Activated T-cell treated with anti-CD3 and anti-CD28 coated beads, Interleukin-2, amount 50 U/mL, for 1 hour (primary cell): ENCODE data around the gene CYTH1.
"Not testable (repeated sequence)": the region's sequence is repeated elsewhere in the genome, so short reads cannot be mapped to it uniquely, and the experiment has no call there.

ENCODE experiments used
- DNase-seq: peaks from one replicate; pipeline ENCODE4 v3.0.0-alpha.2; 2020

Gene CYTH1

DNA sequence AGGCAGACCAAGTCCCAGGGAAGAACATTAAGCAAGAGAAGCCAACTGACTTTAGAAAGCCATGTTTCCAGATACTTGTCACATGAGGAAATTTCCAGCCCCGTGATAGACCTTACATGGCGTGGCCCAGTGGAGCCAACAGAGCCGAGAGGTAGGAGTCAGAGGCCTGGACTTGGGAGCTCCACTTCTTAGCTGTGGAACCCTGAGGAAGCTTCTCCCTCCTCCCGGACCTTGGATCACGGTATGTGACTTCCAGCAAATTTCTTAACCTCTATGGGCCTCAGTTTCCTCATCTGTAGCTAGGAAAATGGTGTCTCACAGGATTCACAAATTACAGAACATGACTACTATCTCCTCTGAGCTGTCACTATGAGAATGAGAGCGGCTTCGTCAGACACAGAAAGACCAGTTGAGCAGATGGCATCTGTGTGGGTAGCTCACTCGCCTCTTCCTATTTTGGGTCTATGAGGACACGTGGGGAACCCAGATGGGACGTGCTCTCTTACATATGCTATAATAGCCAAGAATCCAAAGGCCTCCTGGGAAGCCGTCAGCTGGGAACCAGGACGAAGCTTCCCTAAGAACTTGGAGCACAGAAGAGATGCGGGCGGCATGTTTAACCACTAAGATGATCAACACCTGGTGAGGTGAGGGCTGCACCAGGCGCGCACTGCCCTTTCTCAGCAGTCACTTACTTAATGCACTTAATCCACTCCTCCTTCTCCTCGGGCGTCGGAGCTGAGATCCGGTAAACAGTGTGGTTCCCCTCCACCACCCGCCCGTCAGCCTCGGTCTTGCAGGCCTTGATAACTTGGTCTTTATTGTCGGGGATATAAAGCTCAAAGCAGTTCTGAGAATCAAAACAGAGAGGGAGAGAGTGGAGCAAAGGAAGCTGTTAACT lies 102.3 kb downstream of the CYTH1 start:
- DNase-seq = no peak

GRCh38 chr17:78678711-78679110 lies 103.4 kb downstream of the CYTH1 start:
- no peak for DNase-seq

GRCh38 chr17:78678222-78678557 lies 103.9 kb downstream of the CYTH1 start:
- DNase-seq = no peak

GRCh38 chr17:78677303-78678221 lies 104.5 kb downstream of the CYTH1 start:
- DNase-seq = no peak

GRCh38 chr17:78676412-78677302 lies 105.4 kb downstream of the CYTH1 start:
- DNase-seq = peak; percentile 14

GRCh38 chr17:78675836-78676235 lies 106.2 kb downstream of the CYTH1 start:
- no peak for DNase-seq

DNA sequence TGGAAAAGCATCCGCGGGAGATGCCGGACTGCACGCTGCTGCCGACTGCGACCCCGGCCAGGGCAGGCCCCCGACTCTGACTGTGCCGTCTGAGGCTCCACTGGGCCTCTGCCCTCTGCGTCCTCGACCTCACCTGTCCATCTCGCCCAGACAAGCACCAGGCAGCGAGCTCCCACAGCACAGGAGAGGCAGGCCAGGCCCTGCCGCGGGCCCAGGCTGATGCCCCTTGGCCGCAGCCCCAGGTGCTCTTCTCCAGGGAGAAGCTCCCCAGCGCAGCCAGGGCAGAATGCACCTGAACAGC lies 106.8 kb downstream of the CYTH1 start:
- no peak for DNase-seq

- no peak for DNase-seq
These were observed 107.3 kb downstream of the CYTH1 start for GRCh38 chr17:78674595-78675315.

- DNase-seq = no peak
These were observed 107.9 kb downstream of the CYTH1 start for GRCh38 chr17:78674156-78674555.

DNA sequence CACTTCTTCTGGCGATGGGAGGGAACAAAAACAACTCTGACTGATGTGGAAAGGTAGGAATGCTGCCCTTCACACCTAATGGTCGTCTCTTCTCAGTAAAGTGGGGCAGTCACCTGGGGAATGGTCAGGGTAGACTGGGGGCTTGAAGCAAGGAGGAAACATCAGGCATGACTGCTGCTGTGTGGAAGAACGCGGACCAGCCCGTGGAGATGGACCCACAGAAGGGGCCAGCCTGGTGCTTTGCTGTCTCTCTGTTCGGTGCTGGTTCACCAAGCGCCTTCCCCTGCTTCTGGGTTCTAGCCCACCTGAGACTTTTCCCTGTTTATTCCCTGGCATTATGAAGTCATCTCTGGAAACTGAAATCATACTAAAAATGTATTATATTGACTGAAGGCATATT lies 108.7 kb downstream of the CYTH1 start:
- DNase-seq = no peak

DNA sequence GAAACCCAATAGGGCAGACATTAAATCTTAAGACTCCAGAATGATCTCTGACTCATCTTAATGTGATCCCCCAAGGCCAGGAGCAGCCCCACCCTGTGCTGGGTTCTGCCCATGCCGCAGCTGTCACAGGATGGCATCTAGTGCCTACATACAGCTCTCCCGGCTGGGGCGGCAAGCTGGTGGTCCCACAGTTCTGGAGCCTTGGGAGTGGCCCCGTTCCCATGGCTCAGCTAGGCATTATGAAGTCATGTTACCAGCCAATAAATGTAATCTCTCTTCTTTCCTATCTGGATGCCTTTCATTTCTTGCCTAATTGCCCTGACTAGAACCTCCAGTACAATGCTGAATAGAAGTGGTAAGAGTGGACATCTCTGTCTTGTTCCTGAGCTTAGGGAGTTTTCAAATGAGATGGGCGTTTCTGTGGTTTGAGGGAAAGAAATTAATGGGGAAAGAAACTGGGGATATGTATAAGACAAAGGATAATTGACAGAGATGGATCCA lies 109.2 kb downstream of the CYTH1 start:
- DNase-seq = no peak

GRCh38 chr17:78672005-78672404 lies 110.1 kb downstream of the CYTH1 start:
- no peak for DNase-seq

DNA sequence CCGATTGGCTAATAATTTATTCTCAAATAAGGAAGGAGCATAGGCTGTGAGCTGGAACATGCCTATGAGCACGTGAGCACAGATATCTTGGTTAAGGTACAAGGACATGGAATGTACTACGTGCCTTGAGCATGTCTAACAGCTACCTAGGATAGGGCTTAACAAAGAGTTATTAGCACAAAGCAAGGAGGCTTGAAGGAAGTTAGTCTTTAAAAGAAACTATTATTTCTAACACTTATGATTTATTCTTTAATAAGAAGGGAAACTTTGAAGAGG lies 110.4 kb downstream of the CYTH1 start:
- DNase-seq = not testable (repeated sequence)

DNA sequence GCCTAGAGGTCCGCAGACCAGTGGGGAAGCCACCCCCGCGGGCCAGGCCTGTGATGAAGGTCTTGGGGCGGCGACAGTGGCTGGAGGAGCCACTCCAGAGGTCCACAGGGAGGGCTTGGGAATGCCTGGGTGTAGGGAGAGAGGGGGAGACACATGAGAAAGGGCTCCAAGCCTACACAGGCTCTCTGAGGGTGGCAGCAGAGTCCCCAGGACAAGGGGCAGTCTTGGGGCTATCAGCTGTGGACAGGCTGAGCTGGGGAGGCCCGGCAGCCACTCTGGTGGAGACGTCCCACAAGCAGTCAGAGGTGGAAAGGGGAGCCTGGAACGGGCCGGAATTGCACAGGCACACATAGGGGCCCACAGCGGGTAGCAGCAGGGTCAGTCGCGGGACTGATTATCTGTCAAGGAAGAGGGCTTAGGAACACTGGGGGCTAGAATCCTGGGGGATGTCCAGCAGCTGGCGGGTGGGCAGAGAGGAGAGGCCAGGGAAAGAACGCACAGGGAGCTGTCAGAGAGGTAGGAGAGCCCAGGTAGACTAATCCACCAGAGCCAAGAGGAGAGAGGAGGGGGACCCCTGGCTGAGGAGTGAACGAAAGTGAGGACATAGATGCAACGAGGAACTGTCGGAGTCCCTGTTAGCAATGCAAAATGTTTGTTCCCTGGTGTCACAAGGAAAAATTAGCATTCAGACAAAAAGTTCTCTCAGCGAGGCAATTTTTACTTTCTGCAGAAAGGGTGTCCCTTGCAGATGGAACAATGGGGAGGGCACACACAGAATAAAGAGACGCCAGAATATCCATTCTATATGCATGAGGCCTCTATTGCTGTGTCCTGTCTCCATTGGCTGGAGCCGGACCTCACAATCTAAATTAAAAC lies 111.0 kb downstream of the CYTH1 start:
- DNase-seq = no peak

DNA sequence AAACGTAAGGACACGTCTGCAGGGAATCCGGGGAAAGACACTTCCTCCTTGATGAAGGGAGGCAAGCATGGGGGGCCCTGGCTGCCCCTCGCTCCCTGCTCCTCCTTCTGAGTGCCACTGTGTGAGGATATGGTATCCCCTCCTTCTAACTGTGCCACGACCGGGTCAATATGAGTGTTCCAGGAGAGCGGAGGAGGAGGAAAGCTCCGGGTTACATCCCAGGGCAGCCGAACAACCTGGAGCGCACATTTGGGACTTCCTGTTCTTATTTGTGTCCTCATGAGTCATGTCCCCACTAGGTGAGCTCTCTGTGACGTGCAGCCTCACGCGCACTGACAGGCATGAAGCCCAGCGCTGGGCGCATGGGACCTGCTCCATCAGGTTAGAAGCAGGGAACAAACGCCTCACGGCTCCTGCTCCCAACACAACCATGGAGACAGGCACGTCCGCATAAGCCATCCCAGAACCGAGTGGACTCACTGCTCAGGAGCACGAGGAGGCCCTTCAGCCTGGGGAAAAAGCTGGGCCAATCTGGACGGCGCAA lies 112.0 kb downstream of the CYTH1 start:
- no peak for DNase-seq

DNA sequence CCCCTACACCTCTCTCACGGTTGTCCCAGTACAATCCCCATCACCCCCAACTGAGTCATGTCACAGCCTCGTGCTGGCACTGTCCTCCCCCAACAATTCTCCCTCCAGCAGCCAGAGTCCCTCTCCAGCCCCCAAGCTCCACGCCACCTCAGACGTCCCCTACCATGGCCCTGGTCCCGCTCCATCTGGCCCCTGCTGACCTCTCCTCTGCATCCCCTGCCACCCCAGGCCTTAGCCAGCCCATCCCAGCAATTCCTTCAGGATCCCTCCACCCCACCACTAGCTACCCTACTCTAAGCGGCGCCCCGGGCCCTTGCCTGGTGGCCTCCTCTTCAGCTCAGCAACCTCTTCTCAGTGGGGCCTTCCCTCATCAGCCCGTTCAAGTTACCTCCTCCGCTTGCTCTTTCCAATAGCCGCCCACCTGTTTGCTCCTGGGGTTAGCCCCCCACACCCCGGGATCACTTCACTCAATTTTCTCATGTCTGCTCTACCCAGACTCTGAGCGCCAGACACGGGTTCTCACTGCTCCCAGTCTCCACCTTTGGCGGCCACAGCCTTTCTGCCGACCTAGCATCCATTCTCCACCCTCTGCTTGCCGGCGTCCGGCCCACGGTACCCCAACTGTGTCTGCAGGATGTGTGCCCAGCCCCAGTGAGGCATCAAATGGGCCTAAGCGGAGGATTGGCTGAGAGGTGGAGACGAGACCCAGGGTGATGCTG lies 112.7 kb downstream of the CYTH1 start:
- no peak for DNase-seq

- no peak for DNase-seq
These were observed 113.2 kb downstream of the CYTH1 start for GRCh38 chr17:78668847-78669246.

- no peak for DNase-seq
These were observed 114.1 kb downstream of the CYTH1 start for GRCh38 chr17:78667741-78668640.

DNA sequence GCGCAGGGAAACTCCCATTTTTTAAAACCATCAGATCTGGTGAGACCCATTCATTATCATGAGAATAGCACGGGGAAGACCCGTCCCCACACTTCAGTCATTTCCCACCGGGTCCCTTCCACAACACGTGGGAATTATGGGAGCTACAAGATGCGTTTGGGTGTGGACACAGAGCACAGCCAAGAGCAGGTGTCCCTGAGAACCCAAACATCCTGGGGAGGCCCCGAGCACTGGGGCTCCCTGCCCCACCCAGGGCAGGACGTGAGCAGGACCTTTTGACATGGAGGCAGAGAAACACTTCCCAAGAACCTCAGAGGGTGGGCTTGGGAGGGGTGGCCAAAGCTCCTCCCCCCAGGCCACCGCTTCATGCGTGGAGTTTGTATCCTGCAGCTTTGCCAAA lies 115.0 kb downstream of the CYTH1 start:
- no peak for DNase-seq
